NT2/D1 (cell line): ENCODE results near the gene CCT3.

Source experiments
- DNase-seq: peaks from one replicate; pipeline ENCODE4 v3.0.0-alpha.2; 2011; ENCODE audit warnings: low read depth, low spot score
- H3K27me3 ChIP-seq: 2 replicates; pipeline ENCODE4 v1.6.0; 2011; ENCODE audit warnings: mild to moderate bottlenecking; ENCODE audit not compliant: insufficient read length, insufficient read depth
- H3K36me3 ChIP-seq: 2 replicates; pipeline ENCODE4 v1.6.1; 2011; ENCODE audit warnings: mild to moderate bottlenecking, low read length, mixed read lengths; ENCODE audit not compliant: insufficient read depth, insufficient read length
- H3K4me1 ChIP-seq: 2 replicates; pipeline ENCODE4 v1.5.1; 2011; ENCODE audit not compliant: insufficient read depth, insufficient read length
- H3K4me3 ChIP-seq: 2 replicates; pipeline ENCODE4 v1.5.1; 2011; ENCODE audit warnings: low read depth; ENCODE audit not compliant: insufficient read length
- H3K9ac ChIP-seq: 2 replicates; pipeline ENCODE4 v1.6.0; 2011; ENCODE audit warnings: low read depth; ENCODE audit not compliant: insufficient read length
- H3K9me3 ChIP-seq: 2 replicates; pipeline ENCODE4 v1.5.1; 2011; ENCODE audit warnings: mild to moderate bottlenecking, low read length; ENCODE audit not compliant: insufficient read depth
- SUZ12 ChIP-seq: IDR thresholded peaks from 2 replicates; pipeline ENCODE4 v1.6.1; 2011; ENCODE audit not compliant: insufficient read length, insufficient read depth; ENCODE audit errors: extremely low read depth
- YY1 ChIP-seq: IDR thresholded peaks from 2 replicates; pipeline ENCODE4 v1.6.1; 2011; ENCODE audit not compliant: insufficient read length, insufficient read depth
- ZNF274 ChIP-seq: IDR thresholded peaks from 2 replicates; pipeline ENCODE4 v1.6.1; 2011; ENCODE audit warnings: mild to moderate bottlenecking, low read depth, low read length

Gene CCT3

GRCh38 chr1:156270314-156270713 is 67.8 kb downstream of the CCT3 start:
- Histone ChIP-seq H3K27me3 (no peaks in the 10 kb centered on the region), H3K9me3 (no peaks in the 10 kb centered on the region), H3K4me1 (no peaks in the 10 kb centered on the region), H3K36me3 (peaks cover 94% of the 10 kb centered on the region), H3K9ac (no peak overlapping the region), H3K4me3 (no peak overlapping the region)
- DNase-seq = no peak
- TF ChIP-seq ZNF274 (no peak), YY1 (no peak), SUZ12 (no peak)

- Histone ChIP-seq H3K4me1 (no peaks in the 10 kb centered on the region), H3K4me3 (no peak overlapping the region), H3K27me3 (no peaks in the 10 kb centered on the region), H3K9me3 (no peaks in the 10 kb centered on the region), H3K36me3 (peaks cover 92% of the 10 kb centered on the region), H3K9ac (no peak overlapping the region)
- DNase-seq = no peak
- TF ChIP-seq YY1 = no peak
- TF ChIP-seq ZNF274 = no peak
- no peak for TF ChIP-seq SUZ12
Measured at GRCh38 chr1:156268336-156268735, 69.8 kb downstream of the CCT3 start.

DNA sequence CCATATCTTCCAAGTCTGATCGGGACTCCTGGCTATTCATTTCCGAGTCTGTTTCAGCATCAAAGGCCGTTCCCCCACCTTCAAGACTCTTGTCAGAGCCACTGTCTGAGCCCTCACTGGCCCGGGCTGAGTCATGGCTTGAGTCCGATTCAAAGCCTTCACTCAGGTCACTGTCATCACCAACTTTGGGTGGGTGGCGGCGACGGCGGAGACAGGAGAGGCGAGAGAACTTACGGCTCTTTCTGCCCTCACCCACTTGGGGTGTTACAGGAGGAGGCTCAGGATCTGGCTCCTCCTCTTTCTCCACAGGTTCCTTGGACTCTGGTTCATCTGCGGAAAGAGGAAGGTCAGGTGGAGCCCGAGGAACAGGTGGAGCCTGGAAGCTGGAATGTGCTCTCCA is 72.0 kb downstream of the CCT3 start:
- Histone ChIP-seq H3K27me3 (no peaks in the 10 kb centered on the region), H3K4me1 (no peaks in the 10 kb centered on the region), H3K36me3 (peaks cover 89% of the 10 kb centered on the region), H3K4me3 (no peak overlapping the region), H3K9ac (no peak overlapping the region), H3K9me3 (no peaks in the 10 kb centered on the region)
- no peak for TF ChIP-seq ZNF274
- TF ChIP-seq YY1 = no peak
- no peak for TF ChIP-seq SUZ12
- no peak for DNase-seq

DNA sequence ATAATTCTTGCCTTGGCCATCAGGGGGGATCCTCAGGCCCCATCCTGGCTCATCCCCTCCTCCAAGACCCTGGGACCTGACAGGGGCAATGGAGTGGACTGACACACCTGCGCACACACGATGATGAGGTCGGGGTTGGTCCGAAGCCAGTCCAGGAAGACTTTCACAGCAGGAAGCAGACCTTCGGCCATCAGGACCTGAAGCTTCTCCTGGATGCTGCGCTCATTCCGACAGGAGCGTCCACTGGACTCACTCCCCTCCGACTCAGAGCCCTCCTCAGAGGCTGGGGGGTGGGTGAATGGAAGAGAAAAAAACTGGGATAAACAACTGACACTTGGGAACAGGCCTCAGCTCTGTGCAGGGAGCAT is 74.8 kb downstream of the CCT3 start:
- Histone ChIP-seq H3K27me3 (no peaks in the 10 kb centered on the region), H3K36me3 (peaks cover 93% of the 10 kb centered on the region)

DNA sequence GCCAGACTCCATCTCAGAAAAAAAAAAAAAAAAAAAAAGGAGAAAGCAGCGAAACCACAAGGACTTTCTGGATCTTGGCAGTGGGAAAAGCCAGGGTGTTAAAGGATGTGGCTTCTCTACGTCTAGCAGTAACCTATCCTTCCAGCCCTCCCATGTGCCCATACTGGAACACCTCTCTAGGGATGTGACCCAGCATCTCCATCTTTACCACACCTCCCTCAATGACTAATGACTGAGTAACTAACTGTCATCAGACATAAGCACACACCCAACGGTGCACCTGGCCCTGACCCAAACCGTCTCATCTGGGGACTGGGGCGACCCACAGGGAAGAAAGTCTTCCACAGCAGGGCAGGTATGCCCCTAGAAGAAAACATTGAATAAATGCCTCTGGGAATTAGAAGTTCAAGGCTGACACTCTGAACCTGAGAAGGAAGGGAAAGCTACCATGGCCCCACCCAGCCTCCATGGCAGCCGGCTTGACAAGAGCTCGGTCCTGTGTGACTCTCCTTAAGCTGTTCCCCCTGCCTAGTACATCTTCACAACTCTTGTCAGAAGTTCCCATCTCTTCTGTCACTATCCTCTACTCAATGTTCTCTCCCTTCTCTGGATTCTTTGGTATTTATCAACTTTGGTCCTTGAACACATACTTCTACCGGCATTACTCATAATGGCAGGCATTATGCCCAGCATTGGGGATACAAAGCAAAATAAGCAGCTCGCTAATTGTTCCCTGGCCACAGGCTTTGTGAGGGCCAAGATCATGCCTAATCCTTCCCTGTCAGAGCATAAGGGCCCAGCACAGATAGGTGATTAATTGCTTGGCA is 75.4 kb downstream of the CCT3 start:
- H3K4me3 ChIP-seq = no peak overlapping the region
- H3K9me3 ChIP-seq = no peaks in the 10 kb centered on the region
- H3K27me3 ChIP-seq = no peaks in the 10 kb centered on the region
- peaks cover 93% of the 10 kb centered on the region for H3K36me3 ChIP-seq
- no peak overlapping the region for H3K9ac ChIP-seq
- H3K4me1 ChIP-seq = no peaks in the 10 kb centered on the region
- TF ChIP-seq YY1 = no peak
- no peak for TF ChIP-seq SUZ12
- TF ChIP-seq ZNF274 = no peak
- no peak for DNase-seq

More for the DNA sequence above, 74.8 kb downstream of the CCT3 start:
- Histone ChIP-seq H3K4me3 (no peak overlapping the region), H3K9me3 (no peaks in the 10 kb centered on the region), H3K9ac (no peak overlapping the region), H3K4me1 (no peaks in the 10 kb centered on the region)
- no peak for TF ChIP-seq YY1
- no peak for DNase-seq

- H3K4me3 ChIP-seq = no peak overlapping the region
- no peaks in the 10 kb centered on the region for H3K4me1 ChIP-seq
- no peak for DNase-seq
- H3K9me3 ChIP-seq = no peaks in the 10 kb centered on the region
- no peaks in the 10 kb centered on the region for H3K27me3 ChIP-seq
- H3K9ac ChIP-seq = no peak overlapping the region
- H3K36me3 ChIP-seq = peaks cover 91% of the 10 kb centered on the region
- no peak for TF ChIP-seq SUZ12
- TF ChIP-seq YY1 = no peak
- no peak for TF ChIP-seq ZNF274
Measured at GRCh38 chr1:156260896-156261295, 77.2 kb downstream of the CCT3 start.

- H3K9ac ChIP-seq = no peak overlapping the region
- TF ChIP-seq ZNF274 (no peak), SUZ12 (no peak), YY1 (no peak)
- no peaks in the 10 kb centered on the region for H3K27me3 ChIP-seq
- H3K36me3 ChIP-seq = peaks cover 88% of the 10 kb centered on the region
- no peak overlapping the region for H3K4me3 ChIP-seq
- no peaks in the 10 kb centered on the region for H3K9me3 ChIP-seq
- DNase-seq = no peak
- no peaks in the 10 kb centered on the region for H3K4me1 ChIP-seq
Measured at GRCh38 chr1:156259805-156260204, 78.3 kb downstream of the CCT3 start.
